Activated T-cell treated with anti-CD3 and anti-CD28 coated beads for 48 hours (primary cell): ENCODE measurements around the gene UGGT2.
"Not testable (repeated sequence)": the region's sequence is repeated elsewhere in the genome, so short reads cannot be mapped to it uniquely, and the experiment has no call there.

Experiments
- DNase-seq: peaks from one replicate; pipeline ENCODE4 v3.0.0-alpha.2; 2020; ENCODE audit warnings: low read depth

The UGGT2 gene

DNA sequence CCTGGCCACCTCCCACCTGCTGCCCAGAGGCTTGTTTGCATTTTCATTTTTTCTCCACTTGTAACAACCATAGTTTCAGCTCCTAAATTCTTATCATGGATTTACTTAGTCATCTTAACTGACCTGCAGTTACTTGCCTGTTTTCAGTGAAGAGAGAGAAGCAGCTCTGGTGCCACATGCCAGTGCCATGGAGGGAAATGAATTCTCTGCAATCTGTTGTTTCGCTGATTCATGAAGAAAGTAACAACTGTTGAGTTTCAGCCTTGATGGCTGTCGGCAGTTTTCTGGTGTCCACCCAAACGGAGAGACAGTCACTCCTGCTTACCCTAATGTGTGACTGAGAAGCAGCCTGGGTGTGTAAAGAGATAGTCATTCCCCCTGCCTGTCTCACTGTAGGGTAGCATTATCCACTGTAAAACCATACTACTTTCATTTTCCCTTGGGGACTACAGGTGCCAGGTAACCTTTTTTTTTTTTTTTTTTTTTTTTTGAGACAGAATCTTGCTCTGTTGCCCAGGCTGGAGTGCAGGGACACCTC is 260.1 kb downstream of the UGGT2 start:
- no peak for DNase-seq

DNA sequence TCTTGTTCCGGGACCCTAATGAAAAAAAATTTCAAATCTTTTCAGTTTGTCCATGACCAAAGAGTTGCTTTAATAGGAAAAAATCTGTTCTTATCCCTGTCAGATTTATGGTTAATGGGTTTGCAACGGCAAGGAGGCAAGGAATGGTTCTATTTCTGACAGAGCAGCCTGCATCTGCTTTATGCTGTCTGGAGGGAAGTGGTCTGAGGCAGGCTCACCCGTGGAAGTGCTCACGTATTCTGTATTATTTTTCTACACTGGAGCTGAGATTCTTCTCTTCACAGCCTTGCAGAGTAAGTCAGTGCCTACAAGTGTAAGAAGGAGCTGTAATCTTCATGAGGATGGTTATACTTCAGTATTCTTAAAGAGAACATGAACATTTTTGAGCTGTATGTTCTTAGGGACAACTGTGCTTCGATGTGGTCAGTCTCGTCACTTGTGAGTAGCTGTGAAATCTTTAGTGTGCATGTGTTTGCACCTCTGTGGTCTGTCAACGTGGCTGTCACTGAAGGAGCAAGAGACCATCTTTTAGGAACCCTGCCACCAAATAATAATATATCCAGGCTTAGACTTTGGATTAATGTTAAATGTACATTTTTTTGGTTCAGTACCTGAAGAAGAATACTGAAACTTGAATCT is 262.0 kb downstream of the UGGT2 start:
- no peak for DNase-seq

DNA sequence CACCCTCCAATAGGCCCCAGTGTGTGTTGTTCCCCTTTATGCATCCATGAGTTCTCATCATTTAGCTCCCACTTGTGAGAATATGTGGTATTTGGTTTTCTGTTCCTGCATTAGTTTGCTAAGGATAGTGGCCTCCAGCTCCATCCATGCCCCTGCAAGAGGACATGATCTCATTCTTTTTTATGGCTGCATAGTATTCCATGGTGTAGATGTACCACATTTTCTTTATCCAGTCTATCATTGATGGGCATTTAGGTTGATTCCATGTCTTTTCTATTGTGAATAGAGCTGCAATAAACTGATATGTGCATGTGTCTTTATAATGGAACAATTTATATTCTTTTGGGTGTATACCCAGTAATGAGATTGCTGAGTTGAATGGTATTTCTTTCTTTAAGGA is 263.9 kb downstream of the UGGT2 start:
- DNase-seq, result not testable (repeated sequence)

DNA sequence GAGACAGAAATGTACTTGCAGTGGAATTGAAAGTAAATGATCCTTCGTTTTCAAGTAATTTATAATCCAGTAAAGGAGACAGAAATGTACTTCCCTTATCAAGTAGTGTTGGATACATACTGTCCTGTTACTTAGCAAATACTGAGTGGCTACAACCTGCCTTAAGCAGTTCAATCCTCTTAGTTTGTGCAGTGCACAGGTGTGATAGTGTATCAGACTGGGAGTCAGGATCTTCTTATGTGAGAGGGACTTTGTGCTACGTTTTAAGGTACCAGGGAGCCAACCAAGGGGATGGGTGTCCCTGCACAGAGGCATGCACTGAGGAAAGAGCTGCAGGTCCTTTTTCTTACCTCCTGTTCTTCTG is 265.1 kb downstream of the UGGT2 start:
- no peak for DNase-seq

DNA sequence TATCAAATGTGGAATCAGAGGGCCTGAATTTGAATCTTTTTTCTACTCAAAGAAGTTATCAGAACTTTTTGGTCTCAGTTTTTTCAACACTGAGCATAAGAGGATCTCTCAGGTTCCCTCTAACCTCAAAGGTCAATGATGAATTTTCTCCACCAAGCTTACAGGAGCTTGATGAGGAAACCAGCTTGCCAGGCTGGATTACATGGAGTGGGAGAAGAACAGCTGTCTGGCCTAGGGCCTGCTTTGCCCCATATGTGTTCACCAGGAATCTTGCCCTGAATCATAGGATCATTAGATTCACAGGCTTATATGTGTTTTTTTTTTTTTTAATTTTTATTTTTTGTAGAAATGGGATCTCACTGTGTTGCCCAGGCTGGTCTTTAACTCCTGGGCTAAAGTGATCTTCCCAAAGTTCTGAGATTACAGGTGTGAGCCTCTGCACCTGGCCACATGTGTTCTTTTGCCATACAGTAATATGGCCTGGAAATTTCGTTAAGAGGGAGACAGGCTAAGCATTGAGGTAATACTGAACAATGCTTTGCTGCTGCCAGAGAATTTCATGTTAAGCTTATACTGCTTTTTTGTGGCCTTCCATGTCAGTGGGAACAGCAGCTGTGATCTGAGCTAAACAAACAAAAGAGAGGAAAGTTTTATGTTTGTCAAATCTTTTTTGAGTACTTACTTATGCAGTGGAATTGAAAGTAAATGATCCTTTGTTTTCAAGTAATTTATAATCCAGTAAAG is 265.7 kb downstream of the UGGT2 start:
- DNase-seq, result no peak

DNA sequence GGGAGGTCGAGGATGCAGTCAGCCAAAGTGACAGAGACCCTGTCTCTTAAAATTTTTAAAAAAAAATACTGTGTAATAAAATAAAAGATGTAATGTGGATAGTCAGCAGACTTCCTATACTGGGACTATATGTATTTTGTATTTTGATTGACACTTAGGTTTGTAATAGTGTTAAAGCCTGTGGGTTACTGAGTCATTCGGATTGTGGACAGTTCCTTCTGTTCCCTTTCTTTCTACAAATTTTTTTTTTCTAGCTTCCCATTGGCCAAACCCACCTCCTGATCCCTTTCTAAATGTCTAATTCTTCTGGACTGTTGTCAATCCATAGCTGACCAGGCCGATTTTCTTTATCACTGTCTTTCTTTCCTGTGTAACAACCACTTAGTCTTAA is 268.3 kb downstream of the UGGT2 start:
- DNase-seq, result no peak

DNA sequence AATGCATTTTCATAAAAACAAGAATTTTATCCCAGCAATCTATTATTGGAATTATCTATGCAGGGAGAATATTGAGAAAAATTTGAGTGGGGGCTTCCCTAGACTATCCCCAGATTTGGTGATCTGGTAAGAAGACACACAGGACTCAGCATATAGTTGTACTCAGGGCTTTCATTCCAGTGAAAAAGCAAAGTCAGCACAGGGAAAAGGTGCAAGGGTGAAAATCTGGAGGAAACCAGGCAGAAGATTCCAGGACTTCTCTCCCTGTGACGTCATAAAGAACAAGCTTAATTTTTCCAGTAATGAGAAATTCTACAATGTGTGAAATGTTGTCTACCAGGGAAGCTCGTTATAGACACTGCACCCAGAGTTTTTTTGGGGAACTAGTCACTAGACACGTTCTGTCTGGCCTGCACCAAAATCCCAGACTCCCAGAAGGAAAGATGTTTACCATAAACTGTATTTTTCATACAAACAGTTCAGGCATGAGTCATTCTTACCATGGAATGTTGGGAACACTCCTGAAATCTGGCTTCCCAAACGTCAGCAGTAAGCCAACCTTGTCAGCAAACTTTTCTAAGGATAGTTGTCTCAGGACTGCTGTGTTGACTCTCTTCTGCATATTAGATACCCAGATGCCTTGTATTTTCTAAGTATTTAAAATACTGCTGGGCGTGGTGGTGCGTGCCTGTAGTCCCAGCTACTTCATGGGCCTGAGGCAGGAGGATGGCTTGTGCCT is 268.9 kb downstream of the UGGT2 start:
- DNase-seq, result no peak

DNA sequence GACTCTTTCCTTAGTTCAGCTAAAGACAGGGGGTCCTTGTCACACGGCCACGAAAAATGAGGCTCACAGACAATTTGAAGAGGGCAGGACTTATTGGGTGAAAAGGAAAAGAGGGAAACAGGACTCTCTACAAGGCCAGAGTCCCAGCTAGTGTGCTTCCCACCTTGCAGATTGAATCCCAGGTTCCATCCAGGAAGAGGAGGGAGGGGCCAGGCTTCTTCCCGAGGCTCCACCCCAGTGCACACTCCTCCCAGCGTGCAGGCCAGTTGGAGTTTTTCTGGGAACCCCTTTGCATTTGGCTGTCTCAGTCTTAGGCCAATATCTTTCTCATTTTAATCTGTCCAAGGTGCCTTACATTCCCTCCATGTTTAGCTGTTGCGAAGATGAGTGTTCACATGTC is 269.5 kb downstream of the UGGT2 start:
- DNase-seq, result no peak

DNA sequence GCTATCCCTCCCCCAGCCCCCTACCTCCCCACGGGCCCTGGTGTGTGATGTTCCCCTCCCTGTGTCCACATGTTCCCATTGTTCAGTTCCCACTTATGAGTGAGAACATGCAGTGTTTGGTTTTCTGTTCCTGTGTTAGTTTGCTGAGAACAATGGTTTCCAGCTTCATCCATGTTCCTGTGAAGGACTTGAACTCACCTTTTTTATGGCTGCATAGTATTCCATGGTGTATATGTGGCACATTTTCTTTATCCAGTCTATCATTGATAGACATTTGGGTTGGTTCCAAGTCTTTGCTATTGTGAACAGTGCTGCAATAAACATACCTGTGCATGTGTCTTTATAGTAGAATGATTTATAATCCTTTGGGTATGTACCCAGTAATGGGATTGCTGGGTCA is 271.3 kb downstream of the UGGT2 start:
- DNase-seq, result not testable (repeated sequence)

DNA sequence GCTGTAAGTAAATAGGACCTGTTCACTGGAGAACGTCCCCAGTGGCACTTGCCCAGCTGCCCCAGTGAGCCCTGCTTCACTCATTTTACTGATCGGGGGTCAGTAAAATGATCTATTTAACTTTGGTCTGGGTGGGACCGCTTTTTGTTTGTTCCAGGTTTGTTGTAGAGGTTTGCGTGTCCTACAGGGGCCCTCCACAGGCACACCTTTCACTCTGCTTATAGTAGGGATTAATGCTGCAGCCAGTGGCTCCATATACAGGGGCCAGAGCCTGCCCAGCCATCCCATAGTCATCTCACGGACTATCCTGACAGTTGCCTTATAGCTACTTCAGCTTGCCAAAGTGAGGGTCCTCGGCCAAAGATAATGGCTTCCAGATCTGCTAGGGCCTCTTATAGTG is 272.2 kb downstream of the UGGT2 start:
- DNase-seq, result no peak

DNA sequence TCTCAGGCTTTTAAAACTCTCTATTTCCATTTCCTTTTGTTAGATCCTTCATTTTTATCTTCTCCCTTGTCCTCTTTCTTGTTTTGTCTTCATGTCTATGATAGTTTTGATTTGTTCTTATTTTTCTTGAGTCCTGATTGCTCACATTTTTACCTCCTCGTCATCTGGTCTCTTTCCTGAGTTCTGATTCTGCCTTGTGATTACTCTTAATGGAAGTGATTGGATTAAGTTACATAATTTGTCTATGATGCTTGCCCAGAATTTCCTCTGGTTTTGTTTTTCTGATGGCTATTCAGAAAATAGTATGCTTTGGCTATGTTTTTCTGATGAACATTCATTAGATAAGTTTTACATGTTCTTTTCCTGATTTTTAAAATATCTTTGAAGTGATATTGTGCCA is 273.7 kb downstream of the UGGT2 start:
- no peak for DNase-seq

DNA sequence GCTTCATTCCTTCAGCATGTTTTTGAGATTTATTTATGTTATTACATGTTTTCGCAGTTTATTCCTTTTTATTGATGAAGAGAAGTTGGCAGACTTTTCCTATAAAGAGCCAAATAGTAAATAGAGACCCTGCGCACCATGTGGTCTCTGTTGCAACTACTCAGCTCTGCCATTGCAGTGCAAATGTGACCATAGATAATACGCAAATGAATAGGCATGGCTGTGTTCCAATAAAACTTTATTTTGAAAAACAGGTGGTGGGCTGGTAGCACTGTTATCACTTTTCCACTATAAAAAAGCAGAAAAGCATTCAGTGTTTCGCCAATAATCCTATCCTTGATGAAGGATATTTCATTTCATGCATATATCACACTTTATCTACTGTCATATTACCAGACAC is 281.3 kb downstream of the UGGT2 start:
- DNase-seq, result no peak

DNA sequence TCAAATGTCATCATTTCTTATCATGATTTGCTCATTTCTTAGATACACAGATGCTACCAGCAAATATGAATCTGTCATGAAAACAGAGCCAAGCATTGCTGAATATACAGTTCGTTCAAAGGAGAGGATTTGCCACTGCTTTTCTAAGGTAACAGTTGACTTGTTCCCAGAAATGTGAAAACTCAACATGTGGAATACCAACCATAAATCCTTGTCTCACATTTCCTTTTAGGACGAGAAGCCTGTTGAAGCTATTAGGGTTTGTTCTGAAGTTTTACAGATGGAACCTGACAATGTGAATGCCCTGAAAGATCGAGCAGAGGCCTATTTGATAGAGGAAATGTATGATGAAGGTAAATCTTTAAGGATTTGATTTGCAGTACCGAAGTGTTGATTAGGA is 289.6 kb downstream of the UGGT2 start:
- DNase-seq, result no peak

DNA sequence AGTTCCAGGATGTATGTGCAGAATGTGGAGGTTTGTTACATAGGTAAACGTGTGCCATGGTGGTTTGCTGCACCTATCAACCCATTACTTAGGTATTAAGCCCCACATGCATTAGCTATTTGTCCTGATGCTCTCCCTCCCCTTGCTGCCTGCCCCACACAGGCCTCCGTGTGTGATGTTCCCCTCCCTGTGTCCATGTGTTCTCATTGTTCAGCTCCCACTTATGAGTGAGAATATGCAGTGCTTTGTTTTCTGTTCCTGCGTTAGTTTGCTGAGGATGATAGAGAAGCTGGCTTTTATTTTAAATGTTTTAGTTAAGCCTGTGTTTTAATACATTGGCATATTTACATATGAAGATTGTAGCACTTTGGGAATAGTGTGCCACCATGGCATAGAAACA is 290.6 kb downstream of the UGGT2 start:
- DNase-seq, result not testable (repeated sequence)

DNA sequence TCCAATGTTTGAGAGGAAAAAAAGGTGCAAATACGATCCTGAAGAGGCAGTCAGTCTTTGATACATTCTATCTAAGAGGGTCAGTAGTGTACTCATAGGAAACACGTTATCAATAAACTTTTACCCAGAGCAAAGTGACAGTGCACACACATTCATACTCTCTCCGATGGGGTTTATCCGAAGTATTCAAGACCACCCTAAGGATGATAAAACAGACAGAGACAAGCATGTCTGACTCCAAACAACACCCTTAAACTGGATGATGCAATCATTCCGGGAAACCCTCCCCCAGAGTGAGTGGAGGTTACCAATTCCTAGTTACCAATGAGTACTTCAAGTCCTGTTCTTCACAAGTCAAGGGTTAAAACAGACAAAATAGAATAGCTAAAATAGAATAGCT is 297.1 kb downstream of the UGGT2 start:
- no peak for DNase-seq

DNA sequence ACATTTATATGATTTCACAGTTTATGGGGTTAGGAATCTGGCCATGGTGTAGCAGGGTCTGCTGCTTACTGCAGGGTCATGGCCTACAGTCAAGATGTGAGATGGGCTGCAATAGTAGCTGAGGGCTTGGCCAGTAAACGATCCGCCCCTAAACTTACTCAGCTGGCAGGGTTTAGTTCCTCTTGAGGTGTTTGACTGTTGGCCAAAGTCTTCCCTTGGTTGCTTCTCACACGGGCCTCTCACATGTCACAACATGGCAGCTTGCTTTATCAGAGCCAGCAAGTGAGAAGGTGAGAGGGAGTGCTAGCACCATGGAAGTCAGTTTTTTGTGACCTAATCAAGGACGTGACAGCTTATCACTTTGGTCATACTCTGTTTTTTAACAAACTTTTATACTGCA is 299.1 kb downstream of the UGGT2 start:
- DNase-seq, result no peak

DNA sequence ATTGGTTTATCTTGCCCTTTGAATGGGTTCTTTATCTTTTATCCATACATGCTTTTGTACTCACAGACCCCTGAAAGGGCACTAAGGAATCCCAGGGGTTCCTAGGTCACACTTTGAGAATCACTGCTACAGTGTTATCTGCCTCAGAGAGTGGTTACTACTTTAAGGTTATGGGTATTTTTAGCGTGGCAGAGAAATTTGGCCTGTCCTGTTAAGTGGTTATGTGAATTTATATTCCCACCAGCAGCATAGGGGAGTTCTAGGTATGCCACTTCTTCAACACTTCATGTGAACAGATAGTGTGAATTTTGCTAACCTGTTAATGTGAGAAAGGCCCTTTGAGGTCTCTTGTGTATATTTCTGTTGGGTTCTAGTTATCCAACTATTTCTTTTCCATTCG is 300.5 kb downstream of the UGGT2 start:
- DNase-seq, result no peak
